BLaER1 (cell line): Measurements from ENCODE around the gene PARD6B.
"Not testable (repeated sequence)": the region's sequence is repeated elsewhere in the genome, so short reads cannot be mapped to it uniquely, and the experiment has no call there.

Experiments used
- H3K27ac ChIP-seq: shearing (Covaris generic); formaldehyde crosslinking; 2 replicates; pipeline ENCODE4 v1.8.1; 2022
- H3K27me3 ChIP-seq: shearing (Covaris generic); formaldehyde crosslinking; 2 replicates; pipeline ENCODE4 v1.8.1; 2022
- H3K36me3 ChIP-seq: shearing (Covaris generic); formaldehyde crosslinking; 2 replicates; pipeline ENCODE4 v1.8.1; 2022
- H3K4me1 ChIP-seq: shearing (Covaris generic); formaldehyde crosslinking; 2 replicates; pipeline ENCODE4 v1.8.1; 2022
- H3K4me2 ChIP-seq: shearing (Covaris generic); formaldehyde crosslinking; 2 replicates; pipeline ENCODE4 v1.8.1; 2022
- H3K4me3 ChIP-seq: shearing (Covaris generic); formaldehyde crosslinking; 2 replicates; pipeline ENCODE4 v1.8.1; 2022
- H3K9ac ChIP-seq: shearing (Covaris generic); formaldehyde crosslinking; 2 replicates; pipeline ENCODE4 v1.8.1; 2022
- H3K9me3 ChIP-seq: shearing (Covaris generic); formaldehyde crosslinking; 2 replicates; pipeline ENCODE4 v1.8.1; 2022
- H4K20me1 ChIP-seq: shearing (Covaris generic); formaldehyde crosslinking; 2 replicates; pipeline ENCODE4 v1.8.1; 2022
- Cebpa-rat ChIP-seq: shearing (Covaris generic); IDR thresholded peaks from 2 replicates; pipeline ENCODE4 v1.8.1; 2022

PARD6B gene

GRCh38 chr20:50704514-50704913, 26.9 kb upstream of the PARD6B start:
- Histone ChIP-seq H3K4me3 (no peak overlapping the region), H3K4me2 (no peak overlapping the region), H3K9ac (no peak overlapping the region), H3K9me3 (no peaks in the 10 kb centered on the region), H3K27ac (no peak overlapping the region), H4K20me1 (no peaks in the 10 kb centered on the region), H3K36me3 (no peaks in the 10 kb centered on the region), H3K27me3 (no peaks in the 10 kb centered on the region), H3K4me1 (peaks cover 14% of the 10 kb centered on the region)
- no peak for TF ChIP-seq Cebpa-rat

DNA sequence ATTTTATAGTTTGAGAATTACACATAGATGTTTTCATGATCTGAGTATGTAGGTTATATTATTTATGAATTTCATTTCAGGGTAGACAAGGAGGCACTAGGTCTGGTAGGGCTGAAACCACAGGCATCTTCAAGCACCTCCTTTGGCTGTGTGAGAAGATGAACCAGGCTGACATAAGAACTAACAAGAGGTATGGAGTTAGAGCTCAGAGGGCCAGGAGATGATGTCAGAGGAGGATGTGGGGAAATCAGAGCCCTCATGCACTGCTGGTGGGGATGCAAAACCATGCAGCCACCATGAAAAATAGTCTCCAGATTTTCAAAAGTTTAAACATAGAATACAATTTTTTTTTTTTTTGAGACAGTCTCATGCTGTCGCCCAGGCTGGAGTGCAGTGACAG, 26.4 kb upstream of the PARD6B start:
- Histone ChIP-seq H3K9me3 (no peaks in the 10 kb centered on the region), H3K9ac (no peak overlapping the region), H4K20me1 (no peaks in the 10 kb centered on the region), H3K36me3 (no peaks in the 10 kb centered on the region), H3K27ac (no peak overlapping the region), H3K27me3 (no peaks in the 10 kb centered on the region), H3K4me3 (no peak overlapping the region), H3K4me1 (peaks cover 14% of the 10 kb centered on the region), H3K4me2 (no peak overlapping the region)
- TF ChIP-seq Cebpa-rat, result no peak

DNA sequence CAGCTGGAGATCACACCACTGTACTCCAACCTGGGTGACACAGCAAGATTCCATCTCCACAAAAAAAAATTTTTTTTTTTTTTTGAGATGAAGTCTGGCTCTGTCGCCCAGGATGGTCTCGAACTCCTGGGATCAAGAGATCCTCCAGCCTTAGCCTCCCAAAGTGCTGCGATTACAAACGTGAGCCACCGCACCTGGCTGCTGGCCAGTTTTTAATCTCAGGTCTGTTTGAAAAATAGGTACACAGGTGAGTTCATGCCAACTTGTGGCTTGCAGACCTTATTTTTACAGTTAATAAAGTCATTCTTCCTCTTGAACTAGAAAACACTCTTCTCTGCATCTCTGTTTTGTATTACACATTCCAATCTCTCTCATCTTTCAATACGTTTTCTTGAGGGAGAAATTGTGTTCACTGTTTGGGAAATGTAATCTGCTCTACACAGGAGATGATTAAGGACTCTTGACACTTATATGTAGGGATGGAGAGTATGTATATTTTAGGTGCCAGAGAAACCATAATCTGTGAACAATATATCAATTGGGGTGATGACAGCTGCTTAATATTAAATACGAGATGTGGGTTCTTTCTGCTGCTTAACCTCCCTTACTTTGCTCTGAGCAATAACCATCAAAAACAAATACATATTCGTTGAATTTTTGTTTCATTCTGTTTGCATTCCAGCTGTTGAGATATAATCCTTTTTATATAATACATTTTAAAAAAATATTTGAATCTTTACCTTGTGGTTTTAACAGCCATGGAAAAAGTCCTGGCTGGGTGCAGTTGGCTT, 22.3 kb upstream of the PARD6B start:
- H3K4me2 ChIP-seq, result no peak overlapping the region
- H3K9ac ChIP-seq, result no peak overlapping the region
- H3K27me3 ChIP-seq, result no peaks in the 10 kb centered on the region
- no peak overlapping the region for H3K4me3 ChIP-seq
- no peak for TF ChIP-seq Cebpa-rat
- no peak overlapping the region for H3K27ac ChIP-seq
- H3K36me3 ChIP-seq, result no peaks in the 10 kb centered on the region
- H3K9me3 ChIP-seq, result no peaks in the 10 kb centered on the region
- H3K4me1 ChIP-seq, result peaks cover 19% of the 10 kb centered on the region
- H4K20me1 ChIP-seq, result no peaks in the 10 kb centered on the region

- Histone ChIP-seq H3K9ac (no peak overlapping the region), H3K4me3 (no peak overlapping the region), H3K27me3 (no peaks in the 10 kb centered on the region), H3K9me3 (no peaks in the 10 kb centered on the region), H4K20me1 (no peaks in the 10 kb centered on the region), H3K27ac (no peak overlapping the region), H3K4me2 (no peak overlapping the region), H3K36me3 (no peaks in the 10 kb centered on the region), H3K4me1 (peaks cover 19% of the 10 kb centered on the region)
- no peak for TF ChIP-seq Cebpa-rat
Measured at GRCh38 chr20:50709636-50709973, 21.8 kb upstream of the PARD6B start.

DNA sequence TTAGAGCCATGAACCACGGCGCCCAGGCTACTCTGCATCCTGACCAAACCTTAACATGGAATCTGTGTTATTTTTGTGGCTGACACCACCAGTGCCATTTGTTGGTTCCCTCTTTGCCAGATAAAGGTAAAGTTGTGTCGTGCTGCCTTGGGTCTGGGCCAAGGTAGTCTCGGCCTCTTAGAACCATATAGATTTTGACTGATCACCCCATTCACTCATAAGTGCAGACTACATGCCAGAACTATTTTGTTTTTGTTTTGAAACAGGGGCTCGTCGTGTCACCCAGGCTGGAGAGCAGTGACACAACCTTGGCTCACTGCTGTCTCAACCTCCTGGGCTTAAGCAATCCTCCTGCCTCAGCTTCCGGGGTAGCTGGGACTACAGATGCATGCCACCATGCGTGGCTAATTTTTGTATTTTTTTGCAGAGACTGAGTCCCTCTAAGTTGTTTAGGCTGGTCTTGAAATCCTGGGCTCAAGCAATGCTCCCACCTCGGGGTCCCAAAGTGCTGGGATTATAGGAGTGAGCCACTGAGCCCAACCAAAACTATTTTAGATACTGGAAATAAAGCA, 20.8 kb upstream of the PARD6B start:
- Histone ChIP-seq H3K9me3 (no peaks in the 10 kb centered on the region), H3K4me1 (peaks cover 19% of the 10 kb centered on the region), H3K4me3 (no peak overlapping the region), H3K4me2 (peak overlapping the region; percentile 24; the same call in 1 of the 2 replicates), H3K36me3 (no peaks in the 10 kb centered on the region), H4K20me1 (no peaks in the 10 kb centered on the region), H3K9ac (no peak overlapping the region), H3K27ac (no peak overlapping the region), H3K27me3 (no peaks in the 10 kb centered on the region)
- TF ChIP-seq Cebpa-rat, result peak; percentile 9; the same call in 1 of the 2 replicates

GRCh38 chr20:50711113-50711825, 20.1 kb upstream of the PARD6B start:
- no peak overlapping the region for H3K9ac ChIP-seq
- no peak overlapping the region for H3K4me3 ChIP-seq
- no peaks in the 10 kb centered on the region for H3K9me3 ChIP-seq
- no peaks in the 10 kb centered on the region for H4K20me1 ChIP-seq
- H3K27me3 ChIP-seq, result no peaks in the 10 kb centered on the region
- no peaks in the 10 kb centered on the region for H3K36me3 ChIP-seq
- H3K27ac ChIP-seq, result no peak overlapping the region
- peaks cover 19% of the 10 kb centered on the region for H3K4me1 ChIP-seq
- peak overlapping the region; percentile 24; the same call in 1 of the 2 replicates for H3K4me2 ChIP-seq
- TF ChIP-seq Cebpa-rat, result no peak

- Histone ChIP-seq H4K20me1 (no peaks in the 10 kb centered on the region), H3K4me1 (peaks cover 10% of the 10 kb centered on the region), H3K36me3 (no peaks in the 10 kb centered on the region), H3K4me3 (no peak overlapping the region), H3K4me2 (no peak overlapping the region), H3K27ac (no peak overlapping the region), H3K9me3 (no peaks in the 10 kb centered on the region), H3K27me3 (no peaks in the 10 kb centered on the region), H3K9ac (no peak overlapping the region)
- no peak for TF ChIP-seq Cebpa-rat
Measured at GRCh38 chr20:50712771-50713656, 18.4 kb upstream of the PARD6B start.

DNA sequence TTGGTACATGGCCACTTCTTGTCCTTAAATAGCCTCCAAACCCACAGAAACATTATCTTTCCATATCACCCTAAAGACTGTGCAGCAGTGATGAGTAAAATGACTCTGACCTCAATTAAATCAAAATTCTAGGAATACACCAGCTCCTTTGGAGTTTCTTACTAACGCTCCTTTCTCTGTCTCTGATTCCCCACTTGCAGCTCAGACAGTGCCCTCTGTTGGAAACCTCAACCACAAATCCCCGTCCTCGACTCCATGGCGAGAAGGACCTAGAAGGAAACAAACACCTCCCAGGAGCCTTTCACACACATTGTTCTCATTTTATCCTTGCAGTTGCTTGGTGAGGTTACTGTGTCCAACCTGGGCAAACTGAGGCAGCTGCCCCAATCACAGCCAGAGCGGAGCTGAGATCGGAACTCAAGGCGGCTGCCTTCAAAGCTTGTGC, 17.7 kb upstream of the PARD6B start:
- no peak overlapping the region for H3K4me2 ChIP-seq
- H4K20me1 ChIP-seq, result no peaks in the 10 kb centered on the region
- H3K9me3 ChIP-seq, result no peaks in the 10 kb centered on the region
- H3K4me3 ChIP-seq, result no peak overlapping the region
- H3K27me3 ChIP-seq, result no peaks in the 10 kb centered on the region
- H3K27ac ChIP-seq, result no peak overlapping the region
- TF ChIP-seq Cebpa-rat, result no peak
- H3K9ac ChIP-seq, result no peak overlapping the region
- H3K4me1 ChIP-seq, result peaks cover 10% of the 10 kb centered on the region
- no peaks in the 10 kb centered on the region for H3K36me3 ChIP-seq

DNA sequence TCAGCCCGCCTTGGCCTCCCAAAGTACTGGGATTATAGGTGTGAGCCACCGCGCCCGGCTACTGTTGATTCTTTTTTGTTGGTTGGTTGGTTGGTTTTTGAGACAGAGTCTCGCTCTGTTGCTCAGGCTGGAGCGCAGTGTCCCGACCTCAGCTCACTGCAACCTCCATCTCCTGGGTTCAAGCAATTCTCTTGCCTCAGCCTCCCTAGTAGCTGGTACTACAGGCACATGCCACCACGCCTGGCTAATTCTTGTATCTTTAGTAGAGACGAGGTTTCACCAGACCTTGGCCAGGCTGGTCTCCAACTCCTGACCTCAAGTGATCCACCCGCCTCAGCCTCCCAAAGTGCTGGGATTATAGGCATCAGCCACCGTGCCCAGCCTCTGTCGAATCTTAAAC, 17.0 kb upstream of the PARD6B start:
- not testable (repeated sequence) for H3K4me1 ChIP-seq, H3K36me3 ChIP-seq, H3K9ac ChIP-seq, H3K4me3 ChIP-seq, H3K4me2 ChIP-seq, H3K27me3 ChIP-seq, H3K27ac ChIP-seq, H4K20me1 ChIP-seq, H3K9me3 ChIP-seq
